A549 (cell line): ENCODE results near the gene ASH1L.

Experiments used
- CHD2 ChIP-seq: fragments of 150-350 bp; IDR thresholded peaks from 2 replicates; pipeline ENCODE4 v1.6.1; 2014; ENCODE audit warnings: low read length; ENCODE audit not compliant: partially characterized antibody
- CTCF ChIP-seq: fragments of >200 bp; sonication (Bioruptor Twin); formaldehyde crosslinking; IDR thresholded peaks from 3 replicates; pipeline ENCODE4 v1.5.1; 2016
- EP300 ChIP-seq, 2 experiments: fragments of >200 bp; sonication (Bioruptor Twin); formaldehyde crosslinking; IDR thresholded peaks; 2 replicates in 1 of 2; 3 replicates in 1 of 2; pipeline ENCODE4 v1.6.1; 2016 to 2017
- HMGXB4 ChIP-seq: fragments of 250-450 bp; sonication (Bioruptor Pico); IDR thresholded peaks from 2 replicates; pipeline ENCODE4 v1.5.0; 2021; ENCODE audit warnings: mild to moderate bottlenecking, moderate library complexity, borderline replicate concordance
- POLR2A ChIP-seq: IDR thresholded peaks from 2 replicates; pipeline ENCODE4 v1.6.1; 2012; ENCODE audit warnings: mild to moderate bottlenecking, low read length
- POLR2AphosphoS2 ChIP-seq: conservative IDR thresholded peaks from 2 replicates; pipeline ENCODE4 v1.6.1; 2012; ENCODE audit warnings: low read length, improper control_type of control experiment, inconsistent platforms
- TP53 ChIP-seq: fragments of 250-450 bp; sonication (Bioruptor Pico); IDR thresholded peaks from 2 replicates; pipeline ENCODE4 v1.5.0; 2021; ENCODE audit warnings: mild to moderate bottlenecking, moderate library complexity

- TF ChIP-seq CTCF (no peak), CHD2 (no peak), TP53 (CRISPR knock-in tag) (no peak), HMGXB4 (CRISPR knock-in tag) (no peak), POLR2A (no peak), POLR2AphosphoS2 (no peak), EP300 (IDR thresholded peaks at IDR 0.05) (no peak)
Observed at GRCh38 chr1:155574077-155574476, 11.5 kb upstream of the ASH1L start.
